OCI-LY7 (cell line): ENCODE data around the gene C12orf60. TPM values are rescaled to one million over a fixed set of nuclear protein-coding genes. Genes with fewer than 3 reads are reported as not detected.

Source experiments
- BruUV-seq: library from RNA; stranded (reverse); fragments of 400-500 nt; replicated peaks from 2 replicates; lab custom pipeline; 2021; lab: Mats Ljungman, UMichigan
- CTCF ChIA-PET: fragments of 300-600 bp; sonication (Branson Sonifier 250); formaldehyde crosslinking; loops from one replicate; lab custom pipeline; 2022; ENCODE audit warnings: antibody characterized with exemption; ENCODE audit not compliant: unreplicated experiment; lab: Charles Lee
- POLR2A ChIA-PET: fragments of 300-600 bp; sonication (Branson Sonifier 250); formaldehyde crosslinking; loops from one replicate; lab custom pipeline; 2022; ENCODE audit warnings: antibody characterized with exemption; lab: Charles Lee
- DNase-seq: peaks from one replicate; pipeline ENCODE4 v3.0.0-alpha.2; 2015; ENCODE audit warnings: low spot score
- H2AFZ ChIP-seq: fragments of 200-600 bp; sonication (generic), shearing (Covaris generic); 2 replicates; pipeline ENCODE4 v1.6.1; 2014; ENCODE audit warnings: mild to moderate bottlenecking, antibody characterized with exemption, low read length, moderate library complexity
- H3K27ac ChIP-seq: fragments of 200-600 bp; sonication (generic); 2 replicates; pipeline ENCODE4 v1.5.1; 2014; ENCODE audit warnings: mixed run types, low read depth, mild to moderate bottlenecking, moderate library complexity, low read length, inconsistent platforms; ENCODE audit not compliant: poor library complexity, severe bottlenecking
- H3K36me3 ChIP-seq: fragments of 200-600 bp; sonication (generic); 2 replicates; pipeline ENCODE4 v1.6.1; 2014; ENCODE audit warnings: mild to moderate bottlenecking, antibody characterized with exemption, low read length, moderate library complexity, mixed read lengths; ENCODE audit not compliant: insufficient read depth
- H3K4me1 ChIP-seq: fragments of 200-600 bp; sonication (generic); 2 replicates; pipeline ENCODE4 v1.5.1; 2014; ENCODE audit warnings: mild to moderate bottlenecking, low read length; ENCODE audit not compliant: insufficient read depth, poor library complexity, severe bottlenecking
- H3K4me2 ChIP-seq: fragments of 200-600 bp; sonication (generic); 2 replicates; pipeline ENCODE4 v1.6.1; 2014; ENCODE audit warnings: mild to moderate bottlenecking, low read length
- H3K4me3 ChIP-seq: fragments of 200-600 bp; sonication (generic); 2 replicates; pipeline ENCODE4 v1.5.1; 2014; ENCODE audit warnings: mild to moderate bottlenecking, low read depth, low read length; ENCODE audit not compliant: poor library complexity, severe bottlenecking
- H3K79me2 ChIP-seq: fragments of 200-600 bp; sonication (generic); 2 replicates; pipeline ENCODE4 v1.6.1; 2016; ENCODE audit warnings: low read depth, mild to moderate bottlenecking, low read length, moderate library complexity, mixed read lengths; ENCODE audit not compliant: insufficient read depth
- H3K9me2 ChIP-seq: fragments of 200-600 bp; sonication (generic); 2 replicates; pipeline ENCODE4 v1.6.1; 2016; ENCODE audit warnings: mild to moderate bottlenecking, low read length, mixed read lengths; ENCODE audit not compliant: insufficient read depth
- H3K9me3 ChIP-seq: fragments of 200-600 bp; sonication (generic); 2 replicates; pipeline ENCODE4 v1.6.1; 2014; ENCODE audit warnings: mild to moderate bottlenecking, mixed run types, low read length, mixed read lengths
- H4K20me1 ChIP-seq: fragments of 200-600 bp; sonication (generic); 2 replicates; pipeline ENCODE4 v1.6.1; 2014; ENCODE audit warnings: mild to moderate bottlenecking, antibody characterized with exemption, low read length, moderate library complexity, mixed read lengths; ENCODE audit not compliant: insufficient read depth
- EZH2phosphoT487 ChIP-seq: fragments of 200-600 bp; sonication (generic); IDR thresholded peaks from 2 replicates; pipeline ENCODE4 v1.6.1; 2018; ENCODE audit warnings: low read depth, borderline replicate concordance, mild to moderate bottlenecking, mixed run types, antibody characterized with exemption, low read length, moderate library complexity, mixed read lengths
- intact Hi-C: fragments of 100-400 bp; cut with micrococcal nuclease; formaldehyde crosslinking; loops from one replicate; pipeline ENCODE4 v1.10.0; 2022; ENCODE audit not compliant: unreplicated experiment
- total RNA-seq, 2 experiments: library from RNA; depleted of rRNA in 1 of 2; stranded (reverse); fragments of >200 nt in 1 of 2; shearing (Covaris generic) in 1 of 2; gene quantifications; 2 replicates each; pipeline ENCODE4 v1.2.3, GENCODE V29; 2014 to 2022
- TF ChIP-seq, protein P1 (sequence below): fragments of 200-600 bp; sonication (generic); conservative IDR thresholded peaks from 2 replicates; pipeline ENCODE4 v1.5.1; 2014; ENCODE audit warnings: mild to moderate bottlenecking, antibody characterized with exemption, low read length, moderate library complexity, mixed read lengths

C12orf60 gene
- total RNA-seq, 2 experiments from 2014 or later = 2.8 to 3.4 TPM

DNA sequence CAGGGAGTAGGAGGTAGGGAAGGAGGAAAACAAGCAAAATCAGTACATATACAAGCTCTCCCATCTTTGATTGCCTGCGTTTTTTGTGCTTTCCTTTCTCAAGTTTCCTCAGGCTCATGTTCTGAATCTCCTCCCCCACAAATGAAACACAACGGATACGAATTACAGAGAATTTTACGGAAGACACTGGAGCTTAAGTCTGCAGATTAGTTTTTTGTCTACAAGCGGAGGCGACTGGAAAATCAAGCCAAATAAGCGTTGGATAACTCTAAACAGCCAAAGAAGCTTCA, 804 bp upstream of the C12orf60 start:
- CTCF ChIA-PET = interaction anchor here (1.7 kb wide), 1 partner anchor 33 kb away, joined by 5 read pairs; no protein-coding TSS in a partner anchor
- H3K79me2 ChIP-seq = peaks cover 68% of the 10 kb centered on the region
- BruUV-seq = no TSS peak

DNA sequence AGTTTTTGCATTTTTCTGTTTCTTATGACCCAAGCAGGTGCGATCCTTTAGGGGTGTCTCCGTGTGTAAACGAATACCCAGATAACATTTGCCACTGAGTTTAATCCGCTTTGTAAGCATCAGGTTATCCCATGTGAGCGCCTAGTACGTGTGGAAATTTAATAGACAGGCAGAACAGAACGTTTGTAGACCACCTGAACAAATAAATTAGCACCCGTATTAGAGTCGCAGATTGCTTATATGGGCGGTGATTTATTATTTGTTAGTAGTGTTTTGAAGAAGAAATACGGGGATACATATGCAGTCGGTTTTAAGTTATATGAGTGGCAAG, 325 bp downstream of the C12orf60 start:
- peaks cover 23% of the 10 kb centered on the region; the same call in 1 of the 2 replicates for H4K20me1 ChIP-seq
- H3K4me2 ChIP-seq = peak overlapping the region; percentile 98
- H3K4me3 ChIP-seq = peak overlapping the region; percentile 77
- peaks cover 61% of the 10 kb centered on the region for H3K79me2 ChIP-seq
- H2AFZ ChIP-seq = peak overlapping the region; percentile 99
- ChIA-PET POLR2A (interaction anchor here (0.6 to 9.9 kb wide), 9 partner anchors 11 to 527 kb away, joined by 3 to 162 read pairs (median 4); a partner anchor contains a TSS), CTCF (interaction anchor here (1.7 kb wide), 1 partner anchor 34 kb away, joined by 5 read pairs; no protein-coding TSS in a partner anchor)
- TSS peak; percentile 90 for BruUV-seq
- H3K9me3 ChIP-seq = peaks cover 3% of the 10 kb centered on the region; the same call in 1 of the 2 replicates
- TF ChIP-seq EZH2phosphoT487 = no peak
- TF ChIP-seq, protein P1, sequence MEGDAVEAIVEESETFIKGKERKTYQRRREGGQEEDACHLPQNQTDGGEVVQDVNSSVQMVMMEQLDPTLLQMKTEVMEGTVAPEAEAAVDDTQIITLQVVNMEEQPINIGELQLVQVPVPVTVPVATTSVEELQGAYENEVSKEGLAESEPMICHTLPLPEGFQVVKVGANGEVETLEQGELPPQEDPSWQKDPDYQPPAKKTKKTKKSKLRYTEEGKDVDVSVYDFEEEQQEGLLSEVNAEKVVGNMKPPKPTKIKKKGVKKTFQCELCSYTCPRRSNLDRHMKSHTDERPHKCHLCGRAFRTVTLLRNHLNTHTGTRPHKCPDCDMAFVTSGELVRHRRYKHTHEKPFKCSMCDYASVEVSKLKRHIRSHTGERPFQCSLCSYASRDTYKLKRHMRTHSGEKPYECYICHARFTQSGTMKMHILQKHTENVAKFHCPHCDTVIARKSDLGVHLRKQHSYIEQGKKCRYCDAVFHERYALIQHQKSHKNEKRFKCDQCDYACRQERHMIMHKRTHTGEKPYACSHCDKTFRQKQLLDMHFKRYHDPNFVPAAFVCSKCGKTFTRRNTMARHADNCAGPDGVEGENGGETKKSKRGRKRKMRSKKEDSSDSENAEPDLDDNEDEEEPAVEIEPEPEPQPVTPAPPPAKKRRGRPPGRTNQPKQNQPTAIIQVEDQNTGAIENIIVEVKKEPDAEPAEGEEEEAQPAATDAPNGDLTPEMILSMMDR = no peak
- peak overlapping the region; percentile 66 for H3K27ac ChIP-seq
- no peaks in the 10 kb centered on the region for H3K9me2 ChIP-seq
- DNase-seq = no peak
- intact Hi-C loops = loop anchor here (1.0 to 10.0 kb wide), 2 partner anchors 29 to 721 kb away; a partner anchor contains a TSS
- peaks cover 28% of the 10 kb centered on the region for H3K36me3 ChIP-seq
- peaks cover 36% of the 10 kb centered on the region for H3K4me1 ChIP-seq

More for the DNA sequence above, 804 bp upstream of the C12orf60 start:
- H3K9me3 ChIP-seq = no peaks in the 10 kb centered on the region
- peaks cover 36% of the 10 kb centered on the region for H3K4me1 ChIP-seq
- peak overlapping the region; percentile 61 for H3K27ac ChIP-seq
- H2AFZ ChIP-seq = peak overlapping the region; percentile 53; the same call in 1 of the 2 replicates
- H3K4me3 ChIP-seq = peak overlapping the region; percentile 77
- no peaks in the 10 kb centered on the region for H3K9me2 ChIP-seq
- DNase-seq = no peak
- peak overlapping the region; percentile 79 for H3K4me2 ChIP-seq
- POLR2A ChIA-PET = interaction anchor here (0.8 to 9.9 kb wide), 11 partner anchors 9 to 525 kb away, joined by 3 to 162 read pairs (median 3); a partner anchor contains a TSS
- H3K36me3 ChIP-seq = peaks cover 39% of the 10 kb centered on the region
- H4K20me1 ChIP-seq = peaks cover 23% of the 10 kb centered on the region; the same call in 1 of the 2 replicates
- TF ChIP-seq, protein P1 = no peak
- no peak for TF ChIP-seq EZH2phosphoT487
- intact Hi-C loops = loop anchor here (1.0 to 10.0 kb wide), 2 partner anchors 28 to 722 kb away; a partner anchor contains a TSS
